ENCODE data around the gene SYNE1.

The SYNE1 gene

GRCh38 chr6:152600022-152600421, 37.1 kb downstream of the SYNE1 start:
- TF ChIP-seq CTCF (IDR thresholded peaks at IDR 0.05; ENCODE audit: low read depth, low read length) = no peak
- H3K4me3 ChIP-seq (replicated peaks in 1 of 2; ENCODE audit: low read depth in 2 of 2, low read length in 2 of 2) = no peak overlapping the region
- DNase-seq (ENCODE audit: low read depth in 2 of 2) = no peak

GRCh38 chr6:152598901-152599537, 38.1 kb downstream of the SYNE1 start:
- TF ChIP-seq CTCF (IDR thresholded peaks at IDR 0.05; ENCODE audit: low read depth, low read length) = no peak
- DNase-seq (ENCODE audit: low read depth in 2 of 2) = peak; percentile 15 to 23
- no peak overlapping the region for H3K4me3 ChIP-seq (replicated peaks in 1 of 2; ENCODE audit: low read depth in 2 of 2, low read length in 2 of 2)

- no peak for TF ChIP-seq CTCF (IDR thresholded peaks at IDR 0.05; ENCODE audit: low read depth, low read length)
- peak in 1 of 2 donors; percentile 61 for DNase-seq (ENCODE audit: low read depth in 2 of 2)
- H3K4me3 ChIP-seq (replicated peaks in 1 of 2; ENCODE audit: low read depth in 2 of 2, low read length in 2 of 2) = no peak overlapping the region
Measured at GRCh38 chr6:152598421-152598820, 38.7 kb downstream of the SYNE1 start.

GRCh38 chr6:152596726-152597125, 40.4 kb downstream of the SYNE1 start:
- no peak for TF ChIP-seq CTCF (IDR thresholded peaks at IDR 0.05; ENCODE audit: low read depth, low read length)
- H3K4me3 ChIP-seq (replicated peaks in 1 of 2; ENCODE audit: low read depth in 2 of 2, low read length in 2 of 2) = no peak overlapping the region
- DNase-seq (ENCODE audit: low read depth in 2 of 2) = no peak

GRCh38 chr6:152595499-152595898, 41.7 kb downstream of the SYNE1 start:
- no peak overlapping the region for H3K4me3 ChIP-seq (replicated peaks in 1 of 2; ENCODE audit: low read depth in 2 of 2, low read length in 2 of 2)
- TF ChIP-seq CTCF (IDR thresholded peaks at IDR 0.05; ENCODE audit: low read depth, low read length) = peak; percentile 68
- peak; percentile 31 to 33 for DNase-seq (ENCODE audit: low read depth in 2 of 2)

- no peak overlapping the region for H3K4me3 ChIP-seq (replicated peaks in 1 of 2; ENCODE audit: low read depth in 2 of 2, low read length in 2 of 2)
- no peak for TF ChIP-seq CTCF (IDR thresholded peaks at IDR 0.05; ENCODE audit: low read depth, low read length)
- DNase-seq (ENCODE audit: low read depth in 2 of 2) = no peak
Measured at GRCh38 chr6:152594701-152595100, 42.5 kb downstream of the SYNE1 start.

- no peak for TF ChIP-seq CTCF (IDR thresholded peaks at IDR 0.05; ENCODE audit: low read depth, low read length)
- H3K4me3 ChIP-seq (replicated peaks in 1 of 2; ENCODE audit: low read depth in 2 of 2, low read length in 2 of 2) = no peak overlapping the region
- DNase-seq (ENCODE audit: low read depth in 2 of 2) = no peak
Measured at GRCh38 chr6:152588456-152588855, 48.7 kb downstream of the SYNE1 start.
